Pancreas (tissue), 10 donors: Measurements from ENCODE around the gene DRG2. TPM values are rescaled to one million over a fixed set of nuclear protein-coding genes. Genes with fewer than 3 reads are reported as not detected.

Experiments used
- ATAC-seq, 4 donors: fragments of 200-7000 bp; cut with Tn5 transposase; one replicate each; pipeline versions ENCODE4 v1.8.0 to v1.9.1; 2020; ENCODE audit warnings: mild to moderate bottlenecking in 4 of 4, moderate library complexity in 4 of 4
- DNase-seq, 6 donors: peaks; one replicate each; pipeline ENCODE4 v3.0.0-alpha.2; 2020
- FAIRE-seq: peaks from 2 replicates; lab custom pipeline; 2012; peaks lifted over from hg19 to GRCh38; lab: Jason Lieb, UNC
- H3K27ac ChIP-seq, 4 donors: fragments of 200-600 bp; sonication (generic); 1 replicate in 3 of 4; 2 replicates in 1 of 4; pipeline versions ENCODE4 v1.5.0 to v1.8.0; 2020
- H3K27me3 ChIP-seq, 4 donors: fragments of 200-600 bp; one replicate each; pipeline ENCODE4 v1.8.0; 2021
- H3K36me3 ChIP-seq, 3 donors: fragments of 200-600 bp; sonication (generic) in 1 of 3; one replicate each; pipeline versions ENCODE4 v1.5.0 to v1.8.0; 2020 to 2021
- H3K4me1 ChIP-seq, 3 donors: fragments of 200-600 bp; one replicate each; pipeline ENCODE4 v1.8.0; 2021
- H3K4me3 ChIP-seq, 4 donors: fragments of 200-600 bp; sonication (generic) in 2 of 4; one replicate each; pipeline versions ENCODE4 v1.5.0 to v1.8.0; 2020 to 2021
- H3K9me3 ChIP-seq, 4 donors: fragments of 200-600 bp; one replicate each; pipeline ENCODE4 v1.8.0; 2021
- WGBS, 2 donors: extraction: QIAGEN DNeasy Blood & Tissue Kit; methylation state at CpG; one replicate each; pipeline ENCODE4 v1.1.7; 2013; 5-methylcytosine and 5-hydroxymethylcytosine counted together
- intact Hi-C, 3 donors: fragments of 100-400 bp; cut with DNase I; formaldehyde crosslinking; loops; one replicate each; pipeline versions ENCODE4 v1.11.1 to v1.14.2; 2022
- polyA plus RNA-seq, 2 donors: library from polyadenylated mRNA; stranded (reverse); fragments of 200-250 nt; gene quantifications; one replicate each; pipeline ENCODE4 v1.2.3, GENCODE V29; 2013
- total RNA-seq, 6 donors: library from RNA; stranded (reverse); fragmentation: NEBNext Ultra II Directional in 4 of 6; extraction: Animal tissue kit (Norgen Biotek cat#: 25700) in 4 of 6; gene quantifications; one replicate each; pipeline versions ENCODE4 v1.2.1 to v1.2.4, GENCODE V29; 2021 to 2023
- TF ChIP-seq, protein P1 (sequence below), 4 donors: fragments of 200-600 bp; sonication (generic) in 3 of 4; IDR thresholded peaks; one replicate each; pipeline versions ENCODE4 v1.5.0 to v1.8.0; 2021; ENCODE audit warnings: antibody characterized with exemption in 4 of 4
- donor health status: healthy with polysubstance abuse.
- donor health status: DM: no; HTN: no; CAD: no; lungs with moderate emphysema.
- donor health status: DM: no; HTN: no; CAD: no.
- donor health status: control.
- donor health status: control.
- donor health status: Bipolar disorder and iron deficiency.
- donor health status: DM: yes; HTN: yes; CAD: no.
- donor health status: DM: no; HTN: no; CAD: no.
- donor health status: DM: no; HTN: no; CAD: no.
- donor health status: DM: yes; HTN: yes; CAD: no.

The DRG2 gene
- total and polyA plus RNA-seq, 8 donors: 13.4 to 46.9 (median 17.9) TPM

DNA sequence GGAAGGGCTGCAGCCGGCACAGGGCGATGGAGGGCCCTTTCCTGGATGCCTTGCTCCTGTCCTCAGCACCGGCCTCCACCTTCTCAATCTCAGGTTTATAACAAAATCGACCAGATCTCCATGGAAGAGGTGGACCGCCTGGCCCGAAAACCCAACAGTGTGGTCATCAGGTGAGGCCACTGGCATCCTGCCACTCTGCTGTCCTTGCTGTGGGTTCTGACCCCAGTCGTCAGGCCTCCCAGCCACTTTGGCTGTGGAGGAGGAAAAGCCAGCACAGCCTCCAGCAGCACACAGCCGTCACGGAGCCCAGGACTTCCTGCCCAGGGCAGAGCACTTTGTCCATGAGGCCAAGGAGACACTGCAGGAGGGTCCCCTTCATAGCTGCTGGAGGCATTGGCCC, 14.1 kb downstream of the DRG2 start:
- Histone ChIP-seq H3K4me3 (no peak overlapping the region), H3K27me3 (no peaks in the 10 kb centered on the region), H3K4me1 (no peaks in the 10 kb centered on the region), H3K27ac (no peak overlapping the region), H3K9me3 (no peaks in the 10 kb centered on the region), H3K36me3 (peaks cover 0 to 12% (median 0%) of the 10 kb centered on the region in 3 donors)
- ATAC-seq (no peak), DNase-seq (peak in 1 of 6 donors; percentile 56), FAIRE-seq (no peak)
- intact Hi-C loops: no loop called here
- 85 to 87% methylated on average over 9 of the region's 9 CpGs for WGBS, 2 donors
- TF ChIP-seq, protein P1, sequence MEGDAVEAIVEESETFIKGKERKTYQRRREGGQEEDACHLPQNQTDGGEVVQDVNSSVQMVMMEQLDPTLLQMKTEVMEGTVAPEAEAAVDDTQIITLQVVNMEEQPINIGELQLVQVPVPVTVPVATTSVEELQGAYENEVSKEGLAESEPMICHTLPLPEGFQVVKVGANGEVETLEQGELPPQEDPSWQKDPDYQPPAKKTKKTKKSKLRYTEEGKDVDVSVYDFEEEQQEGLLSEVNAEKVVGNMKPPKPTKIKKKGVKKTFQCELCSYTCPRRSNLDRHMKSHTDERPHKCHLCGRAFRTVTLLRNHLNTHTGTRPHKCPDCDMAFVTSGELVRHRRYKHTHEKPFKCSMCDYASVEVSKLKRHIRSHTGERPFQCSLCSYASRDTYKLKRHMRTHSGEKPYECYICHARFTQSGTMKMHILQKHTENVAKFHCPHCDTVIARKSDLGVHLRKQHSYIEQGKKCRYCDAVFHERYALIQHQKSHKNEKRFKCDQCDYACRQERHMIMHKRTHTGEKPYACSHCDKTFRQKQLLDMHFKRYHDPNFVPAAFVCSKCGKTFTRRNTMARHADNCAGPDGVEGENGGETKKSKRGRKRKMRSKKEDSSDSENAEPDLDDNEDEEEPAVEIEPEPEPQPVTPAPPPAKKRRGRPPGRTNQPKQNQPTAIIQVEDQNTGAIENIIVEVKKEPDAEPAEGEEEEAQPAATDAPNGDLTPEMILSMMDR (IDR thresholded peaks at IDR 0.05): no peak

DNA sequence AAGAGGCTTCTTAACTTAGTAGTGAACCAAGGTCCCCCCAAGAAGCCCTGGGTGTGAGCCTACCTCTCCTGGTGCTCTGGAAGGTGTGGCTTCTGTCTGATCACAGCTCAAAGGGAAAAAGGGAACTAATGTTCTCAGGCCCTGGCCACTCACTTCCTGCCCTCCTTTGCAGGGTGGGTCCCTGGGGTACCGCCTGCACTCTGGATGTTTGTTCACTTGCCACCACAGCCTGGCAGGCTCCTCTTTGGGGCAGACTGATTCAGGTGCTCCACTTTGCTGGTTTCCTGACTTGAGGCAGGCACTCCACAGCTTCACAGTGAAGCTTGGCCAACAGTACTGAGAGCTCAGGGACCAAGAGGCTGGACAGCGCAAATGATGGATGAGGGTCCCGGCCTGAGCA, 14.9 kb downstream of the DRG2 start:
- DNase-seq (no peak), FAIRE-seq (no peak), ATAC-seq (no peak)
- Histone ChIP-seq H3K4me1 (no peaks in the 10 kb centered on the region), H3K27ac (no peak overlapping the region), H3K9me3 (no peaks in the 10 kb centered on the region), H3K4me3 (no peak overlapping the region), H3K27me3 (no peaks in the 10 kb centered on the region), H3K36me3 (peaks cover 0 to 20% (median 0%) of the 10 kb centered on the region in 3 donors)
- TF ChIP-seq, protein P1 (IDR thresholded peaks at IDR 0.05): no peak
- intact Hi-C loops: no loop called here
- WGBS, 2 donors: 81 to 89% methylated on average over 3 of the region's 3 CpGs

DNA sequence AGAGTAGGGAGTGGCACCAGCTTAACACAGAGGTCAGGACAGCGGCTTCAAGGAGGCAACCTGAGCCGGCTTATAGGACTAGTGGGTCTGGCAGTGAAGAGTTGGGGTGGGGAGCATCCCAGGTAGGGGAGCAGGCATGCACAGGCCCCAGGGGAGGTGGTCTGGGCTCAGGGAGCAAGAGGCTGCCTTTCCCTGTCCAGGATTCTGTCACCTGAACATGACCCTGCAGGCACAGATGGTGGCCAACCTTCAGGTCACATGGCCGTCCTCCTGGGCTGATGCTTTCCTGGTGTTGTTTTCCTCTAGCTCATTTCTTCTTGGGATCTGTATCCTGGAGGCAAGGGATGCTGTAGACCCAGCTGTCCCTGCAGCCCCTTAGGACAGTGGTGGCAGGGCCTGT, 17.3 kb downstream of the DRG2 start:
- no peaks in the 10 kb centered on the region for H3K9me3 ChIP-seq
- H3K36me3 ChIP-seq: peaks cover 0 to 17% (median 0%) of the 10 kb centered on the region in 3 donors
- H3K4me3 ChIP-seq: no peak overlapping the region
- DNase-seq: no peak
- ATAC-seq: no peak
- H3K27me3 ChIP-seq: no peaks in the 10 kb centered on the region
- TF ChIP-seq, protein P1 (IDR thresholded peaks at IDR 0.05): no peak
- FAIRE-seq: no peak
- 88 to 96% methylated on average over 3 of the region's 3 CpGs for WGBS, 2 donors
- intact Hi-C loops: no loop called here
- H3K27ac ChIP-seq: no peak overlapping the region
- H3K4me1 ChIP-seq: no peaks in the 10 kb centered on the region

DNA sequence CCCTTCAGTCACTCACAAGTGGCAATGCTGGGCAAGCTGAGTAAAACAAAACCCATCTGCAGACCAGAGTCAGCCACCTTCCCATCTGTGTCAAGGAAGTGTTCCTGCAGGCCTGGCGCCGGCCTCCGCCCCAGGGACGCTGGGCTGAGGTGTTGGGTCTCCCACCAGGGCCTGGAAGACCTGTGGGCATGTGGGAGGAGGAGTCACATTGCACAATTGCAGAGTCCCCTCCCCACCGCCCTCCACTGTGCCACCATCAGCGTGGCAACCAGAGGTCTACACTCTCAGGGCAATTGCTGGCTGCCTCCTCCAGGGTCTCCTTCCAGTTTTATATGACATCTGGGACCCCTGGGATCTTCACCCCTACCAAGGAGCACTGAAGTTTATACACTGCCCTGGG, 17.8 kb downstream of the DRG2 start:
- no peaks in the 10 kb centered on the region for H3K9me3 ChIP-seq
- ATAC-seq: no peak
- TF ChIP-seq, protein P1 (IDR thresholded peaks at IDR 0.05): no peak
- intact Hi-C loops: no loop called here
- DNase-seq: no peak
- H3K4me3 ChIP-seq: no peak overlapping the region
- 87 to 91% methylated on average over 6 of the region's 6 CpGs for WGBS, 2 donors
- no peak overlapping the region for H3K27ac ChIP-seq
- no peaks in the 10 kb centered on the region for H3K27me3 ChIP-seq
- H3K36me3 ChIP-seq: peaks cover 0 to 11% (median 0%) of the 10 kb centered on the region in 3 donors
- H3K4me1 ChIP-seq: no peaks in the 10 kb centered on the region
- no peak for FAIRE-seq

DNA sequence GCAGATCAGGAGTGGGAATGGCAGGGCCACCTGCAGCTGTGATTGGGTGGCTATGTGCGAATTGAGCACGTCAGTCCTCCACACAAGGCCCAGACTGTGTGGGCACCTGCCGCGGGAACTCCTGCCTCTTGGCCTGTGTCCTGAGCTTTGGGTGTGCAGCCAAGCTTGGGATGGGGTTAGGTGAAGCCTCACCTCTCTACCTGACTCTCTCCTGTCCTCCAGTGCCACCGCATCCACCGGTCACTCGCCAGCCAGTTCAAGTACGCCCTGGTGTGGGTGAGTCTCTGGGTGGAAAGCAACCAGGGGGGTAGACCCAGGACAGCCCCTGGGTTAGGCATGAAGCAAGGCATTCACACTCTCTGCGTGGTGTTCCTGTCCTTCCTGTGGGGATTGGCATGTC, 18.5 kb downstream of the DRG2 start:
- no peak overlapping the region for H3K27ac ChIP-seq
- TF ChIP-seq, protein P1 (IDR thresholded peaks at IDR 0.05): no peak

More for the DNA sequence above, 18.5 kb downstream of the DRG2 start:
- H3K36me3 ChIP-seq: peaks cover 0 to 7% (median 0%) of the 10 kb centered on the region in 3 donors
- H3K4me1 ChIP-seq: no peaks in the 10 kb centered on the region
- FAIRE-seq (no peak), DNase-seq (peak in 2 of 6 donors; percentile 3 to 41), ATAC-seq (no peak)
- intact Hi-C loops: no loop called here
- no peaks in the 10 kb centered on the region for H3K27me3 ChIP-seq
- WGBS, 2 donors: 78 to 86% methylated on average over 9 of the region's 9 CpGs
- no peaks in the 10 kb centered on the region for H3K9me3 ChIP-seq
- no peak overlapping the region for H3K4me3 ChIP-seq
